Gastroesophageal sphincter (tissue), 4 donors: ENCODE data around the gene LRRC75A. TPM values are rescaled to one million over a fixed set of nuclear protein-coding genes. Genes with fewer than 3 reads are reported as not detected.

ENCODE experiments used
- ATAC-seq: fragments of 150-250 bp; one replicate; pipeline ENCODE4 v1.9.1; 2016; ENCODE audit warnings: mild to moderate bottlenecking, moderate library complexity
- H3K27ac ChIP-seq, 4 donors: fragments of 200-600 bp; sonication (generic) in 3 of 4; 1 replicate in 3 of 4; 2 replicates in 1 of 4; pipeline ENCODE4 v1.5.1; 2016 to 2019
- H3K27me3 ChIP-seq: fragments of 200-600 bp; sonication (generic); one replicate; pipeline ENCODE4 v1.5.1; 2019
- H3K36me3 ChIP-seq, 2 donors: fragments of 200-600 bp; sonication (generic); one replicate each; pipeline ENCODE4 v1.5.1; 2019; ENCODE audit warnings: control low read depth in 1 of 2
- H3K4me1 ChIP-seq, 3 donors: fragments of 200-600 bp; sonication (generic); 1 replicate in 2 of 3; 2 replicates in 1 of 3; pipeline ENCODE4 v1.5.1; 2016 to 2019; ENCODE audit warnings: control low read depth in 2 of 3
- H3K4me3 ChIP-seq, 2 donors: fragments of 200-600 bp; sonication (generic); one replicate each; pipeline ENCODE4 v1.5.1; 2019; ENCODE audit warnings: mild to moderate bottlenecking in 1 of 2, moderate library complexity in 1 of 2
- H3K9me3 ChIP-seq, 3 donors: fragments of 200-600 bp; sonication (generic); one replicate each; pipeline ENCODE4 v1.5.1; 2017 to 2019; ENCODE audit warnings: control low read depth in 2 of 3
- EP300 ChIP-seq: sonication (generic); formaldehyde crosslinking; IDR thresholded peaks from one replicate; pipeline ENCODE4 v1.6.1; 2017; ENCODE audit warnings: antibody characterized with exemption, mild to moderate bottlenecking
- POLR2A ChIP-seq, 2 donors: fragments of 450-650 bp; IDR thresholded peaks; one replicate each; pipeline ENCODE4 v1.6.1; 2017; ENCODE audit warnings: antibody characterized with exemption in 2 of 2, mild to moderate bottlenecking in 2 of 2, moderate library complexity in 1 of 2
- POLR2AphosphoS5 ChIP-seq: sonication (generic); formaldehyde crosslinking; IDR thresholded peaks from one replicate; pipeline ENCODE4 v1.6.1; 2017; ENCODE audit warnings: antibody characterized with exemption
- WGBS, 2 donors: methylation state at CpG; one replicate each; pipeline ENCODE4 v1.1.5; 2018; ENCODE audit warnings: low coverage in 1 of 2; 5-methylcytosine and 5-hydroxymethylcytosine counted together
- total RNA-seq, 4 donors: library from RNA; depleted of rRNA; stranded (reverse); fragments of >200 nt; gene quantifications; one replicate each; pipeline ENCODE4 v1.1.0, GENCODE V29; 2016
- TF ChIP-seq, protein P1 (sequence below), 4 experiments: fragments of 200-600 bp in 2 of 4; fragments of 450-650 bp in 2 of 4; sonication (generic) in 1 of 4; IDR thresholded peaks; one replicate each; pipeline ENCODE4 v1.5.1; 2017 to 2019; ENCODE audit warnings: antibody characterized with exemption in 4 of 4, mild to moderate bottlenecking in 2 of 4, moderate library complexity in 2 of 4

Gene LRRC75A
- total RNA-seq, 4 donors from 2014 or later, result 0.94 to 4.0 (median 2.3) TPM

DNA sequence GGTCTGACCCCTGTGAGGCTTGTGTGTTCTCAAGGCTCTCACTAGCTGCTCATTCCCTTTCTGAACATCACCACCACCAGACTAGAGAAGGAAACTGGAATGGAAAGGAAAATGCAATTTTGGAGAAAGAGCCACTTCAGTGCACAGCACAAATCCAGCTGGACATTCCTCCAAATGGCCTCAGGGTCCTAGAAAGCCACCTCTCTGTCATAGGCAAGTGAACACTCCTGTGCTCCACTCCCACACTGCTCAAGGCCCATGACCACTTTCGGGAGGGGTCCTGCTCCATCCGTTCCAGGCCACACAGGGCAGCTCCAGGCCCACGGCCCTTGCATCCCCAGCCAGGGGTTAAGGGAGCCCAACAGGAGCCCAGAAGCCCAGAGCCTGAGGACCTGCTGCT is 2.6 kb downstream of the LRRC75A start:
- WGBS, 2 donors, result no CpG with 5 or more reads among the region's 3 CpGs
- Histone ChIP-seq H3K27me3 (no peaks in the 10 kb centered on the region), H3K4me1 (peaks cover 0 to 60% (median 24%) of the 10 kb centered on the region in 3 donors), H3K4me3 (no peak overlapping the region), H3K9me3 (no peaks in the 10 kb centered on the region), H3K27ac (no peak overlapping the region), H3K36me3 (no peaks in the 10 kb centered on the region)
- TF ChIP-seq POLR2AphosphoS5 (no peak), POLR2A (IDR thresholded peaks at IDR 0.05) (no peak), EP300 (no peak)
- TF ChIP-seq, protein P1, sequence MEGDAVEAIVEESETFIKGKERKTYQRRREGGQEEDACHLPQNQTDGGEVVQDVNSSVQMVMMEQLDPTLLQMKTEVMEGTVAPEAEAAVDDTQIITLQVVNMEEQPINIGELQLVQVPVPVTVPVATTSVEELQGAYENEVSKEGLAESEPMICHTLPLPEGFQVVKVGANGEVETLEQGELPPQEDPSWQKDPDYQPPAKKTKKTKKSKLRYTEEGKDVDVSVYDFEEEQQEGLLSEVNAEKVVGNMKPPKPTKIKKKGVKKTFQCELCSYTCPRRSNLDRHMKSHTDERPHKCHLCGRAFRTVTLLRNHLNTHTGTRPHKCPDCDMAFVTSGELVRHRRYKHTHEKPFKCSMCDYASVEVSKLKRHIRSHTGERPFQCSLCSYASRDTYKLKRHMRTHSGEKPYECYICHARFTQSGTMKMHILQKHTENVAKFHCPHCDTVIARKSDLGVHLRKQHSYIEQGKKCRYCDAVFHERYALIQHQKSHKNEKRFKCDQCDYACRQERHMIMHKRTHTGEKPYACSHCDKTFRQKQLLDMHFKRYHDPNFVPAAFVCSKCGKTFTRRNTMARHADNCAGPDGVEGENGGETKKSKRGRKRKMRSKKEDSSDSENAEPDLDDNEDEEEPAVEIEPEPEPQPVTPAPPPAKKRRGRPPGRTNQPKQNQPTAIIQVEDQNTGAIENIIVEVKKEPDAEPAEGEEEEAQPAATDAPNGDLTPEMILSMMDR (IDR thresholded peaks at IDR 0.05), result no peak
- no peak for ATAC-seq

DNA sequence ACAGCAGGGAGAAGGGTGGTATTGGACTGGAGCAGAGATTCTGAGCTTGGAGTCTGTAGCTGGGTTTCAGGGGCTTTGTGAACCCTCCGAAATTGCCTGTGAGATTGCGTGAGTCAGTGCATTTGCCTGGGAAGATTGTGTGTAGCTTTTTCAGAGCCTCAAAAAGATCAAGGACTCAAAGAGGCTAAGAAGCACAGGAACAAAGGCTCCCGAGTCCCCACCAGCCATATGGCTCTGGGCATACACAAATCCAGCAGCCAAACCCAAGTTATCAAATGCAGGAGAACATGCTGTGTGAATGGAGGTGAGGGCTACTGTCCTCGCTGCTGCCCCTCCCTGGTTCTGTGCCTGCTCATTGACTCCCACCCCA is 3.0 kb downstream of the LRRC75A start:
- Histone ChIP-seq H3K4me3 (no peak overlapping the region), H3K9me3 (no peaks in the 10 kb centered on the region), H3K27ac (no peak overlapping the region), H3K36me3 (no peaks in the 10 kb centered on the region), H3K4me1 (peaks cover 0 to 65% (median 25%) of the 10 kb centered on the region in 3 donors), H3K27me3 (no peaks in the 10 kb centered on the region)
- no peak for ATAC-seq
- TF ChIP-seq EP300 (no peak), POLR2A (IDR thresholded peaks at IDR 0.05) (no peak), POLR2AphosphoS5 (no peak)
- TF ChIP-seq, protein P1 (IDR thresholded peaks at IDR 0.05), result no peak
- 100% methylated on average over 1 of the region's 4 CpGs; no CpG with 5 or more reads in 1 of the 2 donors for WGBS, 2 donors

DNA sequence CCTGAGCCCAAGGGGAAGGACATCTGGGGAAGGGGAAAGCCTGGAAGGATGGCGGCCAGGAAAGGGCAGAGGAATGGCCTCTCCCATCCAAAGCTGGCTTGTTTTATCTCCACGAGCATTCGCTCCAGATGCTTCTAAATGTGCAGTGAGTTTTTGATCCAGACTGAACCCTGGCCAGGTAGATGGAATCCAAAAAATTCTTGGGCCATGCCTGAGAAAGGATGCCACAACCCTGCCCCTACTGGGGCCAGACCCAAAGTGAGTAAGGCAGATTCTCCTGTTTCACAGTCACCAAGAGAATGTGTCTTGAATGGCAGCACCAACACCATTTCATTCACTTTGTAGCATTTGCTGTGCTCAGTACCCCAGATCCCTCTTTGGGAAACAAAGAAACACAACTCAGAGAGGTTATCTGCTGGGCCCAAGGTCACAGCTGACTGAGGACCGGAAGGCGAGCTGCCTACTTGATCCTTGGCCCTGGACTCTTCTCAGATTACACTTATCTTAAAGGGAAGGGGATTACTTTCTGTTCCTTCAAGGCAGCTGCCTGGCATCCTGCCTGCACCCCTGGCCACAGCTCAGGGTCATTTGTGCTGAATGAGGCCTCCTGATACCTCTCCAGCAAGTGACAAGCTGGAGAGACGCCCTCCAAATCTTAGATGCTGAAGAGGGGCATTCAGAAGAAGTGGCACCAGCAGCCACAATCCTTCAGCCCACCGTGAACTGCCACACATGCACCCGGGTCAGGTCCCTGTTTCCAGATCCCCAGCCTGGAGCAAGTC is 3.6 kb downstream of the LRRC75A start:
- H3K27ac ChIP-seq, result no peak overlapping the region
- peaks cover 0 to 65% (median 25%) of the 10 kb centered on the region in 3 donors for H3K4me1 ChIP-seq

DNA sequence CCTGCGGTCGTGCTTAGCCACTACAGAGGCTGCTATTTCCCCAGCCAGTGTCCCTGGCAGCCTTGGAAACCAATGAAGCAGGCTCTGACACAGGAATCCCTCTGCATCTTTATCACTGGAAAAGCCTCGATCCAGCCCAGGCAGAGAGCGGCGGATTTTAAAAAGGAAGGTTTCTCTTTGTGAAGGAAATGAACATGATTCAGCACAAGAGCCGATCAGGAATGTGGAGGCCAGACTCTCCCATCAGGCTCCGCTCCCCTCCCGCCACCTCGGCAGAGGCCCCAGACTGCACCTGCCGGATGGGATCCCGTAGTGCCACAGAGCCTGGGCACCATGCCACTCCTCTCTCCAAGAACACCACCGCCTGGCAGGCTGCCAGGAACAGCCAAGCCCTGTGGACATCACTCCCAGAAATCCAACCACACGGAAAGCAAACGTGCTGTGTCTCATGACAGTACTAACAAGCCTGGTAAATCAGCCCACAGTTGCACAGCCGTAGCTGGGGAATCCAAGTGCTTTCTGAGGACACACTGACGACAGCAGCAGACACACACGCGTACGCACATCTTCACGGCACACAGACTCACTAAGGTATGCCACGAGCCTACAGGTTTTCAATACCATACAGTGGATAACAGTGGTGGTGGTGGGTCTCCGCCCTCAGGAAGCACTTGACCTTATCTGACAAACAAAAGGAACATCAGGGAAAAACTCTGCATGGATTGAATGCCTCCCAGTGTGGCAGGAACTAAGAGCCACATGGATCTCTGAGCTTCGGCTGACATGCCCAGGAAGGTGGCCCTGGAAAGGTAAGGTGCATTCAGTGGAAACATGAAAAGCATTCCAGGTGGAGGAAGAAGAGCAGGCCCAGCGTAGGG is 5.4 kb downstream of the LRRC75A start:
- 26 to 35% methylated on average over 9 to 18 of the region's 24 CpGs for WGBS, 2 donors
- Histone ChIP-seq H3K4me1 (peaks cover 0 to 55% (median 25%) of the 10 kb centered on the region in 3 donors), H3K27ac (peak overlapping the region in 3 of 4 donors; percentile 71 to 81 (median 78)), H3K9me3 (no peaks in the 10 kb centered on the region), H3K27me3 (no peaks in the 10 kb centered on the region), H3K36me3 (no peaks in the 10 kb centered on the region), H3K4me3 (peak overlapping the region in 1 of 2 donors; percentile 26)
- no peak for TF ChIP-seq POLR2AphosphoS5
- TF ChIP-seq POLR2A (IDR thresholded peaks at IDR 0.05), result no peak
- TF ChIP-seq EP300, result no peak
- TF ChIP-seq, protein P1 (IDR thresholded peaks at IDR 0.05), result no peak
- peak; percentile 67 for ATAC-seq

More for the DNA sequence above, 3.6 kb downstream of the LRRC75A start:
- Histone ChIP-seq H3K9me3 (no peaks in the 10 kb centered on the region), H3K36me3 (no peaks in the 10 kb centered on the region), H3K27me3 (no peaks in the 10 kb centered on the region), H3K4me3 (no peak overlapping the region)
- TF ChIP-seq POLR2A (IDR thresholded peaks at IDR 0.05), result no peak
- TF ChIP-seq, protein P1 (IDR thresholded peaks at IDR 0.05), result no peak
- TF ChIP-seq POLR2AphosphoS5, result no peak
- TF ChIP-seq EP300, result no peak
- 50 to 71% methylated on average over 2 to 4 of the region's 8 CpGs for WGBS, 2 donors
- no peak for ATAC-seq
